NB4 (cell line): ENCODE results near the gene PROSER2.

ENCODE experiments used
- MYC ChIP-seq: IDR thresholded peaks from 2 replicates; pipeline ENCODE4 v1.6.1; 2011; ENCODE audit warnings: low read depth, low read length
- POLR2A ChIP-seq: IDR thresholded peaks from 2 replicates; pipeline ENCODE4 v1.6.1; 2011; ENCODE audit warnings: mild to moderate bottlenecking; ENCODE audit not compliant: insufficient read length; ENCODE audit errors: extremely low read depth
- TF ChIP-seq, protein P1 (sequence below): IDR thresholded peaks from one replicate; pipeline ENCODE4 v1.5.1; 2012; ENCODE audit warnings: low read depth, low read length

DNA sequence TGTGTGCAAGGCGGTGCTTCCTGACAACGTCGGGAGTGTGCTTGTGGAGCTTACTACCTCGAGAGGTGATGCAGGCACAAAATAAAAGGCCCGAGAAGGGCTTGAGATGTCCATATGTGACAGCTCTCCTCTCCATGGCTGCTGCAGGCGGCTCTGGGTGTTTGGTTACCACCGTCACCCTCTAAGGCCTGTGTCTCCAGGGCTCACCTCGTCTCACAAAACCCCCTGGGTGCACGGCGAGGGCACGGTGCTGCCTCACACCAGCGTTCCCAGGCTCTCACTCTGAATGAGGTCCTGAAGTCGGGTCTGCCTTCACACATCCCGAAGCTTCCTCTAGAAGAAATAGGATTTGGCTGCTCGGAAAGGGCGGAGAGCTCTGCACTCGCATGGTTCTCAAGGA is 32.9 kb downstream of the PROSER2 start:
- TF ChIP-seq, protein P1, sequence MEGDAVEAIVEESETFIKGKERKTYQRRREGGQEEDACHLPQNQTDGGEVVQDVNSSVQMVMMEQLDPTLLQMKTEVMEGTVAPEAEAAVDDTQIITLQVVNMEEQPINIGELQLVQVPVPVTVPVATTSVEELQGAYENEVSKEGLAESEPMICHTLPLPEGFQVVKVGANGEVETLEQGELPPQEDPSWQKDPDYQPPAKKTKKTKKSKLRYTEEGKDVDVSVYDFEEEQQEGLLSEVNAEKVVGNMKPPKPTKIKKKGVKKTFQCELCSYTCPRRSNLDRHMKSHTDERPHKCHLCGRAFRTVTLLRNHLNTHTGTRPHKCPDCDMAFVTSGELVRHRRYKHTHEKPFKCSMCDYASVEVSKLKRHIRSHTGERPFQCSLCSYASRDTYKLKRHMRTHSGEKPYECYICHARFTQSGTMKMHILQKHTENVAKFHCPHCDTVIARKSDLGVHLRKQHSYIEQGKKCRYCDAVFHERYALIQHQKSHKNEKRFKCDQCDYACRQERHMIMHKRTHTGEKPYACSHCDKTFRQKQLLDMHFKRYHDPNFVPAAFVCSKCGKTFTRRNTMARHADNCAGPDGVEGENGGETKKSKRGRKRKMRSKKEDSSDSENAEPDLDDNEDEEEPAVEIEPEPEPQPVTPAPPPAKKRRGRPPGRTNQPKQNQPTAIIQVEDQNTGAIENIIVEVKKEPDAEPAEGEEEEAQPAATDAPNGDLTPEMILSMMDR, result no peak
- TF ChIP-seq MYC, result no peak
- TF ChIP-seq POLR2A, result no peak
